ENCODE data around the gene SNX15. TPM values are rescaled to one million over a fixed set of nuclear protein-coding genes. Genes with fewer than 3 reads are reported as not detected.

The SNX15 gene
- total and polyA plus RNA-seq, 10 donors = 10.8 to 21.6 (median 17.1) TPM

DNA sequence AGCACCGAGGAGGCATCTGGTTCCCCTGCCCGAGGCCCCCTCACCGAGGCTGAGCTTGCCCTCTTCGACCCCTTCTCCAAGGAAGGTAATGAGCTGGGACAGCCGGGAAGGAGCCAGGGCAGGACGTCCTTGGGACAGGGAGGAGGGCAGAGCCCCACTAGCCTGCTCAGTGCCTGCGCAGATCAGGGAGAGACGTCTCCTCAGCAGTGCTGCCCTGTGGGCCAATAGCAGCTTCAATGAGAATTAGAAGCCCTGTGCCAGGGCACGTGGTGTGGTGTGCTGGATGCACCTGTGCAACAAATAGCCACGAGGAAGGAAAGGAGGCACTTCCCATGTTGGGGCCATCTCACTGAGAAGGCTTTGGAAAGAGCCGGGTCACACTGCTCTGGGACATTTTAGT lies 8.3 kb downstream of the SNX15 start:
- TF ChIP-seq, protein P1, sequence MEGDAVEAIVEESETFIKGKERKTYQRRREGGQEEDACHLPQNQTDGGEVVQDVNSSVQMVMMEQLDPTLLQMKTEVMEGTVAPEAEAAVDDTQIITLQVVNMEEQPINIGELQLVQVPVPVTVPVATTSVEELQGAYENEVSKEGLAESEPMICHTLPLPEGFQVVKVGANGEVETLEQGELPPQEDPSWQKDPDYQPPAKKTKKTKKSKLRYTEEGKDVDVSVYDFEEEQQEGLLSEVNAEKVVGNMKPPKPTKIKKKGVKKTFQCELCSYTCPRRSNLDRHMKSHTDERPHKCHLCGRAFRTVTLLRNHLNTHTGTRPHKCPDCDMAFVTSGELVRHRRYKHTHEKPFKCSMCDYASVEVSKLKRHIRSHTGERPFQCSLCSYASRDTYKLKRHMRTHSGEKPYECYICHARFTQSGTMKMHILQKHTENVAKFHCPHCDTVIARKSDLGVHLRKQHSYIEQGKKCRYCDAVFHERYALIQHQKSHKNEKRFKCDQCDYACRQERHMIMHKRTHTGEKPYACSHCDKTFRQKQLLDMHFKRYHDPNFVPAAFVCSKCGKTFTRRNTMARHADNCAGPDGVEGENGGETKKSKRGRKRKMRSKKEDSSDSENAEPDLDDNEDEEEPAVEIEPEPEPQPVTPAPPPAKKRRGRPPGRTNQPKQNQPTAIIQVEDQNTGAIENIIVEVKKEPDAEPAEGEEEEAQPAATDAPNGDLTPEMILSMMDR (IDR thresholded peaks at IDR 0.05 in 8 of 11, conservative IDR thresholded peaks at IDR 0.05 in 3 of 11) = no peak
- intact Hi-C loops (cut with DNase I; ENCODE audit: low total_unique reads) = no loop called here
- H3K4me1 ChIP-seq = peaks cover 0 to 13% (median 7%) of the 10 kb centered on the region in 6 donors
- no peak overlapping the region for H3K4me3 ChIP-seq
- no peaks in the 10 kb centered on the region for H3K27me3 ChIP-seq (replicated peaks in 1 of 7)
- no peak for DNase-seq
- WGBS, 5 donors = 76 to 89% (median 82%) methylated on average over 10 to 11 of the region's 11 CpGs
- H3K36me3 ChIP-seq = peaks cover 4 to 88% (median 56%) of the 10 kb centered on the region in 6 donors
- H3K27ac ChIP-seq = no peak overlapping the region
- no peaks in the 10 kb centered on the region for H3K9me3 ChIP-seq

DNA sequence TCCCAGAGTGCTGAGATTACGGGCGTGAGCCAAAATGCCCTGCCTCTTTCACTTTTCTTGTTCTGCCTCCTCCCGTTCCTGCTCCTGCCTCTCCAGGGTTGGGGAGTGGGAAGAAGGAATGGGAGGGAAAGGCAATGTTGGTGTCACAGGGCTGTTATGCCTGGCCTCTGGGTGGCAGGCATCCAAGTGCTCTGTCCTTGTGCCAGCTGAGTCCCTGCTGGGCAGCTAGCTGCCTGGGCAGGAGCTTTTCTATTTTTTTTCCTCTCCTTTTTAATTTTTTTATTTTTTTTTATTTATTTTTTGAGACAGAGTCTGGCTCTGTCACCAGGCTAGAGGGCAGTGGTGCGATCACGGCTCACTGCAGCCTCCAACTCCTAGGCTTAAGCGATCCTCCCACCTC lies 9.7 kb downstream of the SNX15 start:
- peaks cover 4 to 78% (median 54%) of the 10 kb centered on the region in 6 donors for H3K36me3 ChIP-seq
- no peaks in the 10 kb centered on the region for H3K27me3 ChIP-seq (replicated peaks in 1 of 7)
- H3K4me3 ChIP-seq = no peak overlapping the region
- intact Hi-C loops (cut with DNase I; ENCODE audit: low total_unique reads) = no loop called here
- H3K27ac ChIP-seq = no peak overlapping the region
- H3K9me3 ChIP-seq = no peaks in the 10 kb centered on the region
- no peak for TF ChIP-seq POLR2A (IDR thresholded peaks at IDR 0.05)
- TF ChIP-seq, protein P1 (IDR thresholded peaks at IDR 0.05 in 8 of 11, conservative IDR thresholded peaks at IDR 0.05 in 3 of 11) = no peak
- TF ChIP-seq POLR2AphosphoS5 (IDR thresholded peaks at IDR 0.05) = no peak
- 86 to 95% (median 93%) methylated on average over 6 of the region's 6 CpGs for WGBS, 5 donors
- DNase-seq = no peak
- H3K4me1 ChIP-seq = peaks cover 3 to 21% (median 15%) of the 10 kb centered on the region in 6 donors

DNA sequence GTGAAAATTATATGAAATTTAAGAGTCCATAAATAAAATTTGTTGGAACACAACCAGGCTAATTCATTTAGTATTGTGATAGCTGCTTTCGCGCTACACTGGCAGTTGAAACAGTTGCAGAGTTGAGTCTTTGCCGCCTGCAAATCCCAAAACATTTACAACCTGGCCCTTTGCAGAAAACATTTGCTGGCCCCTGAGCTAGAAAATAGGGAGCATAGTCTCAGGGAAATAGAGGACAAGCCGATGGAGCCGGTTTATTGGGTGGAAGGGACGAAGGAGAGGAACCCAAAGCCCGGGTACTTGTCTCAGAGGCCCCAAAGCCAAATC lies 13.2 kb downstream of the SNX15 start:
- Histone ChIP-seq H3K9me3 (no peaks in the 10 kb centered on the region), H3K27me3 (replicated peaks in 1 of 7) (no peaks in the 10 kb centered on the region), H3K4me1 (peaks cover 7 to 56% (median 40%) of the 10 kb centered on the region in 6 donors), H3K36me3 (peaks cover 3 to 59% (median 36%) of the 10 kb centered on the region in 6 donors), H3K27ac (peak overlapping the region; percentile 91 to 97 (median 94)), H3K4me3 (peak overlapping the region; percentile 77 to 98 (median 93))
- WGBS, 5 donors = 21 to 29% (median 25%) methylated on average over 6 to 7 of the region's 7 CpGs
- intact Hi-C loops (cut with DNase I; ENCODE audit: low total_unique reads) = no loop called here
- no peak for DNase-seq
- TF ChIP-seq, protein P1 (IDR thresholded peaks at IDR 0.05 in 8 of 11, conservative IDR thresholded peaks at IDR 0.05 in 3 of 11) = no peak
- TF ChIP-seq POLR2A (IDR thresholded peaks at IDR 0.05) (peak in 1 of 3 donors; percentile 3), POLR2AphosphoS5 (IDR thresholded peaks at IDR 0.05) (no peak)

DNA sequence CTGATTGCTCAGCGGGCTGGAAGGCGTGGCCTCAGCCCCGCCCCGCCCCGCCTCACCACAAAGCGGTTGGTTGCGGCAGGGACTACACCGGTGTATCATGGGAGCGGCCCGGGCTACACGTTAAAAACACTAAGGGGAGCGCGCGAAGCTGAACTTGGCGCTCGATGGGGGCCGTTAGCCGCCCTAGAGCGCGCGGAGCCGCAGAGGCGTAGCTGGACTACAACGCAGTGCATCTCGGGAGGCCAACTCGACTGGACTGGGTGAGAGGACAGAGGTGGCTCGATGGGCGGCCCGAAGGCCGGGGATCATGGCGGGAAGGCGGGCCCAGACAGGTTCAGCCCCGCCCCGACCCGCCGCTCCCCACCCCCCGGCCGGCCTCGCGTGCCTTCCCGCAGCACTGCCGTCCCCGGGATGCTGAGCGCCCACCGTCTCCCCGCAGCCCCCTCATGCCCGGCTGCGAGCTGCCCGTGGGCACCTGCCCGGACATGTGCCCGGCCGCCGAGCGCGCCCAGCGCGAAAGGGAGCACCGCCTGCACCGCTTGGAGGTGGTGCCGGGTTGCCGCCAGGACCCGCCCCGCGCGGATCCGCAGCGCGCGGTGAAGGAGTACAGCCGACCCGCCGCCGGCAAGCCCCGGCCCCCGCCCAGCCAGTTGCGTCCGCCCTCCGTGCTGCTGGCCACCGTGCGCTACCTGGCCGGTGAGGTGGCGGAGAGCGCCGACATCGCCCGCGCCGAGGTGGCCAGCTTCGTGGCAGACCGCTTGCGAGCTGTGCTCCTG lies 13.8 kb downstream of the SNX15 start, which contains the start of gene SAC3D1:
Gene SAC3D1 (plus strand): TSS at position 364 of the 776 bp plus-strand sequence. CDS start 83 bp downstream, at position 447.
- Histone ChIP-seq H3K36me3 (peaks cover 0 to 59% (median 30%) of the 10 kb centered on the region in 6 donors), H3K4me1 (peaks cover 7 to 62% (median 40%) of the 10 kb centered on the region in 6 donors), H3K27ac (peak within 1 kb of the TSS; percentile 91 to 97 (median 94)), H3K4me3 (peak within 1 kb of the TSS; percentile 77 to 98 (median 93)), H3K9me3 (no peaks in the 10 kb centered on the region), H3K27me3 (replicated peaks in 1 of 7) (no peaks in the 10 kb centered on the region)
- DNase-seq = peak; percentile 97
- intact Hi-C loops (cut with DNase I; ENCODE audit: low total_unique reads) = no loop called here
- TF ChIP-seq POLR2A (IDR thresholded peaks at IDR 0.05) = no peak
- TF ChIP-seq, protein P1 (IDR thresholded peaks at IDR 0.05 in 8 of 11, conservative IDR thresholded peaks at IDR 0.05 in 3 of 11) = peak in 1 of 11 experiments; percentile 31
- TF ChIP-seq POLR2AphosphoS5 (IDR thresholded peaks at IDR 0.05) = peak; percentile 84 to 89 (median 86)
- WGBS, 5 donors = 0 to 1% (median 0%) methylated on average over 2 to 91 of the region's 91 CpGs
